Keratinocyte (primary cell): ENCODE measurements around the gene CTNNA2.

Experiments used
- CTCF ChIP-seq, 3 experiments: IDR thresholded peaks in 1 of 3; conservative IDR thresholded peaks in 1 of 3; optimal IDR thresholded peaks in 1 of 3; 2 replicates in 2 of 3; 3 replicates in 1 of 3; pipeline versions ENCODE3 to v1.5.1; 2011; ENCODE audit warnings: low read length in 3 of 3, mild to moderate bottlenecking in 3 of 3, moderate library complexity in 2 of 3, control low read depth in 1 of 3, inconsistent platforms in 1 of 3; ENCODE audit not compliant: insufficient read depth in 2 of 3; ENCODE audit errors: extremely low read depth in 1 of 3
- EZH2 ChIP-seq: IDR thresholded peaks from one replicate; pipeline ENCODE4 v1.6.1; 2012; ENCODE audit warnings: inconsistent platforms, mild to moderate bottlenecking, low read length, moderate library complexity

GRCh38 chr2:79994161-79994560, 481.3 kb downstream of the CTNNA2 start:
- TF ChIP-seq CTCF (optimal IDR thresholded peaks at IDR 0.05 in 1 of 3, IDR thresholded peaks at IDR 0.05 in 1 of 3, conservative IDR thresholded peaks at IDR 0.05 in 1 of 3; ENCODE audit: extremely low read depth in 1 of 3, insufficient read depth in 2 of 3, low read length in 3 of 3) = no peak
- no peak for TF ChIP-seq EZH2
